Right lobe of liver (tissue), 6 donors: ENCODE measurements around the gene IL27RA. TPM values are rescaled to one million over a fixed set of nuclear protein-coding genes. Genes with fewer than 3 reads are reported as not detected.

Experiments
- ATAC-seq, 4 donors: fragments of 200-7000 bp; cut with Tn5 transposase; one replicate each; pipeline ENCODE4 v1.9.1; 2020; ENCODE audit warnings: mild to moderate bottlenecking in 4 of 4, moderate library complexity in 4 of 4
- DNase-seq, 3 donors: peaks; one replicate each; pipeline ENCODE4 v3.0.0-alpha.2; 2020
- H3K27ac ChIP-seq, 3 donors: fragments of 200-600 bp; one replicate each; pipeline ENCODE4 v1.8.0; 2022
- H3K27me3 ChIP-seq, 2 donors: fragments of 200-600 bp; one replicate each; pipeline ENCODE4 v1.8.0; 2022
- H3K36me3 ChIP-seq, 4 donors: fragments of 200-600 bp; sonication (generic) in 1 of 4; one replicate each; pipeline versions ENCODE4 v1.5.1 to v1.8.0; 2017 to 2022; ENCODE audit warnings: control low read depth in 1 of 4
- H3K4me1 ChIP-seq, 4 donors: fragments of 200-600 bp; sonication (generic) in 1 of 4; one replicate each; pipeline versions ENCODE4 v1.5.1 to v1.8.0; 2017 to 2022; ENCODE audit warnings: control low read depth in 1 of 4
- H3K4me3 ChIP-seq, 3 donors: fragments of 200-600 bp; one replicate each; pipeline ENCODE4 v1.8.0; 2022
- H3K9me3 ChIP-seq, 4 donors: fragments of 200-600 bp; sonication (generic) in 1 of 4; one replicate each; pipeline versions ENCODE4 v1.5.1 to v1.8.0; 2017 to 2022; ENCODE audit warnings: control low read depth in 1 of 4
- POLR2A ChIP-seq: fragments of 450-650 bp; IDR thresholded peaks from one replicate; pipeline ENCODE4 v1.6.1; 2017; ENCODE audit warnings: antibody characterized with exemption, mild to moderate bottlenecking
- WGBS: methylation state at CpG from one replicate; pipeline ENCODE4 v1.1.6; 2018; ENCODE audit warnings: low coverage, low lambda C conversion rate; ENCODE audit not compliant: insufficient coverage; ENCODE audit errors: missing lambda C conversion rate; 5-methylcytosine and 5-hydroxymethylcytosine counted together
- intact Hi-C, 2 donors: fragments of 100-400 bp; cut with DNase I; formaldehyde crosslinking; loops; one replicate each; pipeline versions ENCODE4 v1.11.2 to v1.14.1; 2022
- total RNA-seq, 6 experiments: library from RNA; depleted of rRNA in 2 of 6; stranded (reverse); fragments of >200 nt in 2 of 6; fragmentation: NEBNext Ultra II Directional in 3 of 6; extraction: Animal tissue kit (Norgen Biotek cat#: 25700) in 3 of 6; gene quantifications; one replicate each; pipeline versions ENCODE4 v1.1.0 to v1.2.4, GENCODE V29; 2016 to 2023
- TF ChIP-seq, protein P1 (sequence below), 4 donors: fragments of 200-600 bp in 3 of 4; fragments of 450-650 bp in 1 of 4; IDR thresholded peaks; one replicate each; pipeline versions ENCODE4 v1.5.1 to v1.8.0; 2016 to 2022; ENCODE audit warnings: antibody characterized with exemption in 4 of 4, mild to moderate bottlenecking in 2 of 4
- donor health status: DM: no; HTN: yes; CAD: no.
- donor health status: DM: no; HTN: no; CAD: no.
- donor health status: DM: no; HTN: no; CAD: no.
- donor health status: DM: no; HTN: yes; CAD: no.
- donor health status: DM: no; HTN: yes; CAD: no.

The IL27RA gene
- total RNA-seq, 6 experiments from 2014 or later, result 1.1 to 3.0 (median 1.5) TPM

DNA sequence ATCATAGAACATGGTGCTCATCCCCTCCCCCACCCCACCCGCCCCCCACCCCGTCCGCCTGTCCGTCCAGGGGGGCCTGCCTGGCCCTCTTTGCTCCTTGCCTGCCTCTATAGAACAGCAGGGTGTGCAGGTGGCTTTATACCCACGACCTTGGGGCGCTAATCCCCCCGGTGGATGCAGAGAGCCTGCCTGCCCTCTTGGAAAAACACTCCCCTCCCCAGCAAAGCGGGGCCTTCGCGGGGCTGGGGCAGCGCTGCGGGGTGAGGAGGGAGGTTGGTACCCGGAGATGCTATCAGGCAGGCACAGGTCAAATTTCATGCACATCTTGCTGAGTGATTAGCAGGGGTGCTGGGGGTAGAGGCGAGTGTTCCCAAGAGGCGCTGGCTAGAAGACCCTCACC, 47.4 kb upstream of the IL27RA start:
- 89% methylated on average over 10 of the region's 15 CpGs for WGBS
- H3K4me3 ChIP-seq, result no peak overlapping the region
- H3K4me1 ChIP-seq, result peaks cover 0 to 4% (median 0%) of the 10 kb centered on the region in 4 donors
- no peaks in the 10 kb centered on the region for H3K27me3 ChIP-seq
- H3K27ac ChIP-seq, result no peak overlapping the region
- TF ChIP-seq POLR2A, result no peak
- TF ChIP-seq, protein P1, sequence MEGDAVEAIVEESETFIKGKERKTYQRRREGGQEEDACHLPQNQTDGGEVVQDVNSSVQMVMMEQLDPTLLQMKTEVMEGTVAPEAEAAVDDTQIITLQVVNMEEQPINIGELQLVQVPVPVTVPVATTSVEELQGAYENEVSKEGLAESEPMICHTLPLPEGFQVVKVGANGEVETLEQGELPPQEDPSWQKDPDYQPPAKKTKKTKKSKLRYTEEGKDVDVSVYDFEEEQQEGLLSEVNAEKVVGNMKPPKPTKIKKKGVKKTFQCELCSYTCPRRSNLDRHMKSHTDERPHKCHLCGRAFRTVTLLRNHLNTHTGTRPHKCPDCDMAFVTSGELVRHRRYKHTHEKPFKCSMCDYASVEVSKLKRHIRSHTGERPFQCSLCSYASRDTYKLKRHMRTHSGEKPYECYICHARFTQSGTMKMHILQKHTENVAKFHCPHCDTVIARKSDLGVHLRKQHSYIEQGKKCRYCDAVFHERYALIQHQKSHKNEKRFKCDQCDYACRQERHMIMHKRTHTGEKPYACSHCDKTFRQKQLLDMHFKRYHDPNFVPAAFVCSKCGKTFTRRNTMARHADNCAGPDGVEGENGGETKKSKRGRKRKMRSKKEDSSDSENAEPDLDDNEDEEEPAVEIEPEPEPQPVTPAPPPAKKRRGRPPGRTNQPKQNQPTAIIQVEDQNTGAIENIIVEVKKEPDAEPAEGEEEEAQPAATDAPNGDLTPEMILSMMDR (IDR thresholded peaks at IDR 0.05), result no peak
- H3K36me3 ChIP-seq, result peaks cover 0 to 3% (median 0%) of the 10 kb centered on the region in 4 donors
- no peaks in the 10 kb centered on the region for H3K9me3 ChIP-seq
- DNase-seq (peak in 1 of 3 donors; percentile 39), ATAC-seq (no peak)
- intact Hi-C loops, result no loop called here

DNA sequence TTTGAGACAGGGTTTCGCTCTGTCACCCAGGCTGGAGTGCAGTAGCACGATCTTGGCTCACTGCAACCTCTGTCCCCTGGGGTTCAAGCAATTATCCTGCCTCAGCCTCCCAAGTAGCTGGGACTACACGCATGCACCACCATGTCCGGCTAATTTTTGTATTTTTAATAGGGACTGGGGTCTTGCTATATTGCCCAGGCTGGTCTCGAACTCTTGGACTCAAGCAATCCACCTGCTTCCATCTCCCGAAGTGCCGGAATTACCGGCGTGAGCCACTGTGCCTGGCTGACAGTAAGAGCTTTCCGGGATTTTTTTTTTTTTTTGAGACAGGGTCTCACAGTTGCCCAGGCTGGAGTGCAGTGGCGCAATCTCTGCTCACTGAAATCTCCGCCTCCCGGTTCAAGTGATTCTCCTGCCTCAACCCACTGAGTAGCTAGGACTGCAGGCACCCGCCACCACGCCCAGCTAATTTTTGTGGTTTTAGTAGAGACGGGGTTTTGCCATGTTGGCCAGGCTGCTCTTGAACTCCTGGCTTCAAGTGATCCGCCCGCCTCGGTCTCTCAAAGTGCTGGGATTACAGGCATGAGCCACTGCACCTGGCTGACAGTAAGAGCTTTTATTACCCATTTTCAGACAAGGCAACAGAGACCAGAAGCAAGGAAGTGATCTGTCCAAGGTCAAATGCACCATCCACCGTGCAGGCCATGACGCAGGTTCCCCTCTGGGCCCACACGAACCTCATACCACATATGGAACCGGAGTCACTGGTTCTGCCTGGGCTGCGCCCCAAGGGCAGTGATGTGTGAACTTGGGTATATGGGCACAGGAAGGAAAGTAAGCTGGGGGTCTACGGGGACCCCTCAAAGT, 46.5 kb upstream of the IL27RA start:
- no peak overlapping the region for H3K27ac ChIP-seq
- peaks cover 0 to 3% (median 0%) of the 10 kb centered on the region in 4 donors for H3K36me3 ChIP-seq
- ATAC-seq, result no peak
- WGBS, result 79% methylated on average over 23 of the region's 25 CpGs
- H3K27me3 ChIP-seq, result no peaks in the 10 kb centered on the region
- no peak overlapping the region for H3K4me3 ChIP-seq
- no peak for DNase-seq
- intact Hi-C loops, result no loop called here
- no peaks in the 10 kb centered on the region for H3K9me3 ChIP-seq
- TF ChIP-seq, protein P1 (IDR thresholded peaks at IDR 0.05), result no peak
- no peak for TF ChIP-seq POLR2A
- peaks cover 0 to 8% (median 0%) of the 10 kb centered on the region in 4 donors for H3K4me1 ChIP-seq

GRCh38 chr19:13985771-13986347, 45.7 kb upstream of the IL27RA start:
- peak overlapping the region; percentile 58 to 71 (median 69) for H3K27ac ChIP-seq
- no peak overlapping the region for H3K4me3 ChIP-seq
- H3K27me3 ChIP-seq, result no peaks in the 10 kb centered on the region
- intact Hi-C loops, result no loop called here
- peaks cover 0 to 8% (median 0%) of the 10 kb centered on the region in 4 donors for H3K4me1 ChIP-seq
- WGBS, result 100% methylated on average over 3 of the region's 10 CpGs
- DNase-seq (no peak), ATAC-seq (no peak)
- H3K36me3 ChIP-seq, result peaks cover 0 to 3% (median under 1%) of the 10 kb centered on the region in 4 donors
- no peaks in the 10 kb centered on the region for H3K9me3 ChIP-seq
- TF ChIP-seq, protein P1 (IDR thresholded peaks at IDR 0.05), result no peak
- no peak for TF ChIP-seq POLR2A

GRCh38 chr19:13986348-13986904, 45.1 kb upstream of the IL27RA start:
- Histone ChIP-seq H3K4me3 (no peak overlapping the region), H3K27me3 (no peaks in the 10 kb centered on the region), H3K27ac (peak overlapping the region; percentile 58 to 80 (median 69)), H3K36me3 (peaks cover 0 to 6% (median 2%) of the 10 kb centered on the region in 4 donors), H3K9me3 (no peaks in the 10 kb centered on the region), H3K4me1 (peaks cover 0 to 8% (median 0%) of the 10 kb centered on the region in 4 donors)
- DNase-seq (peak; percentile 81 to 89 (median 88)), ATAC-seq (peak; percentile 72 to 85 (median 78))
- TF ChIP-seq, protein P1 (IDR thresholded peaks at IDR 0.05), result no peak
- WGBS, result 48% methylated on average over 4 of the region's 19 CpGs
- intact Hi-C loops, result no loop called here
